HG02840 (cell line): ENCODE measurements around the gene YTHDF2.
"Not testable (repeated sequence)": the region's sequence is repeated elsewhere in the genome, so short reads cannot be mapped to it uniquely, and the experiment has no call there.

Experiments
- ATAC-seq: cut with Tn5 transposase; IDR thresholded peaks from one replicate; pipeline ENCODE4 v1.9.1; 2021; ENCODE audit warnings: mild to moderate bottlenecking, moderate library complexity, moderate number of reproducible peaks; ENCODE audit not compliant: unreplicated experiment, low FRiP score

The YTHDF2 gene

GRCh38 chr1:28736450-28737306 lies at the start of gene YTHDF2:
Gene YTHDF2, plus strand, starts transcription at chr1:28736940. Its CDS starts 181 bp downstream, at chr1:28737121.
- peak; percentile 84 for ATAC-seq

GRCh38 chr1:28691627-28692026 lies 45.1 kb upstream of the YTHDF2 start:
- ATAC-seq, result not testable (repeated sequence)

GRCh38 chr1:28703629-28704028 lies 33.1 kb upstream of the YTHDF2 start:
- no peak for ATAC-seq

GRCh38 chr1:28716336-28716735 lies 20.4 kb upstream of the YTHDF2 start:
- ATAC-seq, result no peak

- no peak for ATAC-seq
Measured at GRCh38 chr1:28718166-28718565, 18.6 kb upstream of the YTHDF2 start.

- ATAC-seq, result no peak
Measured at GRCh38 chr1:28718586-28719331, 18.0 kb upstream of the YTHDF2 start.

GRCh38 chr1:28719332-28719619 lies 17.5 kb upstream of the YTHDF2 start:
- ATAC-seq, result no peak

GRCh38 chr1:28720376-28720775 lies 16.4 kb upstream of the YTHDF2 start:
- ATAC-seq, result no peak

GRCh38 chr1:28721927-28722326 lies 14.8 kb upstream of the YTHDF2 start:
- not testable (repeated sequence) for ATAC-seq

- not testable (repeated sequence) for ATAC-seq
Measured at GRCh38 chr1:28725365-28725764, 11.4 kb upstream of the YTHDF2 start.

- ATAC-seq, result no peak
Measured at GRCh38 chr1:28735961-28736449, 735 bp upstream of the YTHDF2 start.

- peak; percentile 18 for ATAC-seq
Measured at GRCh38 chr1:28737307-28738132, 780 bp downstream of the YTHDF2 start.

GRCh38 chr1:28740118-28740517 lies 3.4 kb downstream of the YTHDF2 start:
- ATAC-seq, result no peak

GRCh38 chr1:28744184-28744583 lies 7.4 kb downstream of the YTHDF2 start:
- ATAC-seq, result no peak

GRCh38 chr1:28745653-28746173 lies 9.0 kb downstream of the YTHDF2 start:
- no peak for ATAC-seq

GRCh38 chr1:28750330-28750729 lies 13.6 kb downstream of the YTHDF2 start:
- ATAC-seq, result no peak

GRCh38 chr1:28750771-28751294 lies 14.1 kb downstream of the YTHDF2 start:
- not testable (repeated sequence) for ATAC-seq

GRCh38 chr1:28751315-28752060 lies 14.7 kb downstream of the YTHDF2 start:
- ATAC-seq, result no peak

GRCh38 chr1:28755701-28756100 lies 19.0 kb downstream of the YTHDF2 start:
- ATAC-seq, result no peak

GRCh38 chr1:28756846-28757245 lies 20.1 kb downstream of the YTHDF2 start:
- ATAC-seq, result no peak
